ENCODE measurements around the gene ANKRD27. TPM values are rescaled to one million over a fixed set of nuclear protein-coding genes. Genes with fewer than 3 reads are reported as not detected.

Gene ANKRD27
- total RNA-seq, 1 donor from 2014 or later: 32.4 TPM

DNA sequence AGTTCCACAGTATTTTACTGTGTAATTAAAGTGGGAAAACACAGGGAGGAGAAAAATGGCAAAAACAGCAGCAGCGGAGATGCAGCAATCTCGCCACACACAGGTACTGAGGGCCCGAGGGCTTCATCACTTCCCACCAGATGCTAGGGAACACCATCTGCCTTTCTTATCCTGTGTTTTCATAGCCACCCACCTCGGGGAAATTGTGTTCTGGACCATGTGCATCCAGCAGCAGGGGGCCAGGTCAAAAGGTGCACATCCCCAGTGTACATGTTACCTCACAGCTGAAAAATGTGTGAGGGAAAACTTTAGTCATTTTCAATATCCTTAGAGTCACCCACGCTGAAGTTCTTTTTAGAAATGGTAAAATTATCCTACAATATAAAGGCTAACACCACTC, 63.8 kb downstream of the ANKRD27 start:
- no peak for TF ChIP-seq POLR2A (IDR thresholded peaks at IDR 0.05)
- TF ChIP-seq POLR2AphosphoS5 (IDR thresholded peaks at IDR 0.05; ENCODE audit: insufficient read depth in 1 of 2, low read depth in 1 of 2): no peak
- TF ChIP-seq, protein P1, sequence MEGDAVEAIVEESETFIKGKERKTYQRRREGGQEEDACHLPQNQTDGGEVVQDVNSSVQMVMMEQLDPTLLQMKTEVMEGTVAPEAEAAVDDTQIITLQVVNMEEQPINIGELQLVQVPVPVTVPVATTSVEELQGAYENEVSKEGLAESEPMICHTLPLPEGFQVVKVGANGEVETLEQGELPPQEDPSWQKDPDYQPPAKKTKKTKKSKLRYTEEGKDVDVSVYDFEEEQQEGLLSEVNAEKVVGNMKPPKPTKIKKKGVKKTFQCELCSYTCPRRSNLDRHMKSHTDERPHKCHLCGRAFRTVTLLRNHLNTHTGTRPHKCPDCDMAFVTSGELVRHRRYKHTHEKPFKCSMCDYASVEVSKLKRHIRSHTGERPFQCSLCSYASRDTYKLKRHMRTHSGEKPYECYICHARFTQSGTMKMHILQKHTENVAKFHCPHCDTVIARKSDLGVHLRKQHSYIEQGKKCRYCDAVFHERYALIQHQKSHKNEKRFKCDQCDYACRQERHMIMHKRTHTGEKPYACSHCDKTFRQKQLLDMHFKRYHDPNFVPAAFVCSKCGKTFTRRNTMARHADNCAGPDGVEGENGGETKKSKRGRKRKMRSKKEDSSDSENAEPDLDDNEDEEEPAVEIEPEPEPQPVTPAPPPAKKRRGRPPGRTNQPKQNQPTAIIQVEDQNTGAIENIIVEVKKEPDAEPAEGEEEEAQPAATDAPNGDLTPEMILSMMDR (IDR thresholded peaks at IDR 0.05): no peak
- Histone ChIP-seq H3K36me3 (peaks cover 0 to 78% of the 10 kb centered on the region in 2 donors), H3K4me1 (no peaks in the 10 kb centered on the region), H3K27ac (no peak overlapping the region), H3K27me3 (no peaks in the 10 kb centered on the region), H3K4me3 (no peak overlapping the region), H3K9me3 (no peaks in the 10 kb centered on the region)
- intact Hi-C loops (cut with DNase I): no loop called here
- no peak for DNase-seq (ENCODE audit: extremely low spot score in 2 of 2)

DNA sequence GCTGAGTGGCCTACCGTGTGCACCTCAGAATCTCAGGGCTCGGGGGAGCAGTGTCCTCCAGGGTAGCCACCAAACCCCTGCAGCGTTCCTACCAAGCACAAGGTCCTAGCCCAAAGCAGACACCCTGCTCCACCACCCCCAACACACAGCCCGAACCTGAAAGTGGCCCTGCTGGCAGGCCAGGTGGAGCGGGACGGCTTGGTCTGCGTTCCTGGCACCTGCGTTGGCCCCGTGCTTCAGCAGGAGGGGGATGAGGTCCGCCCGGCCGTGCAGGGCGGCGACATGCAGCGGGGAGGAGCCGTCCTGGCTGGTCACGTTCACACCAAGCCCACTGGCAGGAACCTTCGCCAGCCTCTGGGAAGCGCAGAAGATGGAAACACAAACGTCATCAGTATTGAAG, 67.5 kb downstream of the ANKRD27 start:
- H3K4me3 ChIP-seq: no peak overlapping the region
- no peak overlapping the region for H3K27ac ChIP-seq
- no peaks in the 10 kb centered on the region for H3K27me3 ChIP-seq
- H3K4me1 ChIP-seq: no peaks in the 10 kb centered on the region
- intact Hi-C loops (cut with DNase I): no loop called here
- H3K9me3 ChIP-seq: no peaks in the 10 kb centered on the region
- H3K36me3 ChIP-seq: peaks cover 0 to 76% of the 10 kb centered on the region in 2 donors
- no peak for DNase-seq (ENCODE audit: extremely low spot score in 2 of 2)
- TF ChIP-seq POLR2A (IDR thresholded peaks at IDR 0.05) (no peak), POLR2AphosphoS5 (IDR thresholded peaks at IDR 0.05; ENCODE audit: insufficient read depth in 1 of 2, low read depth in 1 of 2) (no peak)
- TF ChIP-seq, protein P1 (IDR thresholded peaks at IDR 0.05): no peak

DNA sequence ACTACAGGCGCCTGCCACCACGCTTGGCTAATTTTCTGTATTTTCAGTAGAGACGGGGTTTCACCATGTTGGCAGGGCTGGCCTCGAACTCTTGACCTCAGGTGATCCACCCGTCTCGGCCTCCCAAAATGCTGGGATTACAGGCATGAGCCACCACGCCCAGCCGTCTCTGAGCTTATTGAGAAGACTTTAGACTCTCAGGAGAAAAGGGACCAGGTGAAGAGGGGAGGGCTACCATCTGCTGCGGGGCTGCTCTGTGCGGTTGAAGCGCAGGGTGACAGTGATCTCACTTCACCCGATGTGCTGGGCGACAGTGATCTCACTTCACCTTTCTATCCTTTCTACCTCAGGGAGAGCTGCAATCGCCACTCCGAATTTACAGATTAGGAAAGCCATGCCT, 68.7 kb downstream of the ANKRD27 start:
- no peak for DNase-seq (ENCODE audit: extremely low spot score in 2 of 2)
- H3K27me3 ChIP-seq: no peaks in the 10 kb centered on the region
- intact Hi-C loops (cut with DNase I): no loop called here
- TF ChIP-seq POLR2AphosphoS5 (IDR thresholded peaks at IDR 0.05; ENCODE audit: insufficient read depth in 1 of 2, low read depth in 1 of 2) (no peak), POLR2A (IDR thresholded peaks at IDR 0.05) (no peak)
- TF ChIP-seq, protein P1 (IDR thresholded peaks at IDR 0.05): no peak
- no peaks in the 10 kb centered on the region for H3K4me1 ChIP-seq
- no peak overlapping the region for H3K27ac ChIP-seq
- H3K4me3 ChIP-seq: no peak overlapping the region
- H3K9me3 ChIP-seq: no peaks in the 10 kb centered on the region
- peaks cover 0 to 74% of the 10 kb centered on the region in 2 donors for H3K36me3 ChIP-seq

DNA sequence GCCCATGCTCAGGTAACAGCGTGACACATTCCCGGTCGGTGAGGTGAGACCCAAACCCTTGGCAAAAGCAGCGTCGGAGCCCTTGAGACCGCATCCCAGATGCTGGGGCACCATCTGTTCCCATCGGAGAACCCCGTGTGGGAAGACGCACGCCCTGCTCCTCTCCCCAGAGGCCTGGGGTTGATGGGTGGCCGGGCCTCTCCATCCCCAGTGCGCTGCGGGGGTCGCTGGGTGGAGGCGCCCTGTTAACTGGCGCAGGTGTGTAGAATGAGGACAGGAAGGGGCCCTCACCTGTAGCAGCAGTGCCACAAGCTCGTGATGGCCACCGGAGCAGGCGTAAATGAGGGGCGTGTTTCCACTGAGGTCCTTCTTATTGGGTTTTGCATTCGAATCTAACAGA, 69.4 kb downstream of the ANKRD27 start:
- DNase-seq (ENCODE audit: extremely low spot score in 2 of 2): no peak
- intact Hi-C loops (cut with DNase I): no loop called here
- Histone ChIP-seq H3K9me3 (no peaks in the 10 kb centered on the region), H3K27ac (no peak overlapping the region), H3K36me3 (peaks cover 0 to 79% of the 10 kb centered on the region in 2 donors), H3K4me1 (no peaks in the 10 kb centered on the region), H3K27me3 (no peaks in the 10 kb centered on the region), H3K4me3 (no peak overlapping the region)
- TF ChIP-seq POLR2AphosphoS5 (IDR thresholded peaks at IDR 0.05; ENCODE audit: insufficient read depth in 1 of 2, low read depth in 1 of 2) (no peak), POLR2A (IDR thresholded peaks at IDR 0.05) (no peak)
- TF ChIP-seq, protein P1 (IDR thresholded peaks at IDR 0.05): no peak

DNA sequence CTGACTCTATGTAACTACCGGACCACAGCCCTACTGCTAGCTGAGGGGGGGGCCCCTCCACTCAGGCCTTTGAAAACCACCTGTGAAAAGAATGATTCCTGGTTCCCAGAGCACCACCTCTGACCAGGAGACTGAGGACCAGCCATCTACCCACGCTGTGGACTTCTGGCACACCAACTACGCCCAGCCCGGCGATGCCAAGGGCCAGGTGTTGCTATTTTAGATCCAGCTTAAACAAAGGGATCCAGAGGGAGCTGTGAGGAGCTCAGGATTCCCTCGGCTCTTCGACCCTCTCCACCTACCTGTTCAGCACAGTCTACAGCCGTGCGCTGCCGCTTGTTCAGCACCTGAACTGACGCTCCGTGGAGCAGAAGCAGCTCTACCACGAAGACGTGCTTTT, 71.0 kb downstream of the ANKRD27 start:
- H3K4me3 ChIP-seq: no peak overlapping the region
- H3K9me3 ChIP-seq: no peaks in the 10 kb centered on the region
- H3K27ac ChIP-seq: no peak overlapping the region
- H3K27me3 ChIP-seq: no peaks in the 10 kb centered on the region
- peaks cover 0 to 77% of the 10 kb centered on the region in 2 donors for H3K36me3 ChIP-seq
- no peaks in the 10 kb centered on the region for H3K4me1 ChIP-seq
- intact Hi-C loops (cut with DNase I): no loop called here
- no peak for TF ChIP-seq POLR2A (IDR thresholded peaks at IDR 0.05)
- DNase-seq (ENCODE audit: extremely low spot score in 2 of 2): no peak
